ENCODE results near the gene PINK1. TPM values are rescaled to one million over a fixed set of nuclear protein-coding genes. Genes with fewer than 3 reads are reported as not detected.

Gene PINK1
- total RNA-seq, 1 donor, result 61.3 TPM

DNA sequence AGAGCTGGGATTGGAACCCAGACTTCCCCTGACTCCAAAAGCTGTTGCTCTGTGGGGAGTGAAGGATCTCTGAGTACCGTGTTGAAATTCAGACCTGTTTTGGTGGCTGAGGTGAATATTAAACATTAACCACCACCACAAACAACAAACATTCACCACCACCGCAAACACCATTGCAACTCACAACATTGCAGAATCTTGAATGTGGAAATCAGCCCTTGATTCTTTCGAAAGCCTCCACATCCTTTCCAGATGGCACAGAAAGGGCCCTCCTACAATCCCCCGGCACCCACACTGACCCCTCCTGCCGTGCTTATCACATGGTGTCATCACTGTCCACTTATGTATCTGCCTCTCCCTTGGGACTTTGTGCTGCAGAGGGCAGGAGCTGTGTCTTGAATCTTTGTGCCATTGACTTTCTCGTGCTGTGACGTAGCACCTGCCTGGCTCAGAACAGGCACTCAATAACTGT is 42.9 kb upstream of the PINK1 start:
- peak; percentile 92 for DNase-seq (ENCODE audit: low read depth)
- TF ChIP-seq, protein P1, sequence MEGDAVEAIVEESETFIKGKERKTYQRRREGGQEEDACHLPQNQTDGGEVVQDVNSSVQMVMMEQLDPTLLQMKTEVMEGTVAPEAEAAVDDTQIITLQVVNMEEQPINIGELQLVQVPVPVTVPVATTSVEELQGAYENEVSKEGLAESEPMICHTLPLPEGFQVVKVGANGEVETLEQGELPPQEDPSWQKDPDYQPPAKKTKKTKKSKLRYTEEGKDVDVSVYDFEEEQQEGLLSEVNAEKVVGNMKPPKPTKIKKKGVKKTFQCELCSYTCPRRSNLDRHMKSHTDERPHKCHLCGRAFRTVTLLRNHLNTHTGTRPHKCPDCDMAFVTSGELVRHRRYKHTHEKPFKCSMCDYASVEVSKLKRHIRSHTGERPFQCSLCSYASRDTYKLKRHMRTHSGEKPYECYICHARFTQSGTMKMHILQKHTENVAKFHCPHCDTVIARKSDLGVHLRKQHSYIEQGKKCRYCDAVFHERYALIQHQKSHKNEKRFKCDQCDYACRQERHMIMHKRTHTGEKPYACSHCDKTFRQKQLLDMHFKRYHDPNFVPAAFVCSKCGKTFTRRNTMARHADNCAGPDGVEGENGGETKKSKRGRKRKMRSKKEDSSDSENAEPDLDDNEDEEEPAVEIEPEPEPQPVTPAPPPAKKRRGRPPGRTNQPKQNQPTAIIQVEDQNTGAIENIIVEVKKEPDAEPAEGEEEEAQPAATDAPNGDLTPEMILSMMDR (IDR thresholded peaks at IDR 0.05; ENCODE audit: insufficient read depth, low read depth, low read length), result no peak
- peak overlapping the region; percentile 29 for H3K4me3 ChIP-seq (ENCODE audit: low read depth, low read length)

DNA sequence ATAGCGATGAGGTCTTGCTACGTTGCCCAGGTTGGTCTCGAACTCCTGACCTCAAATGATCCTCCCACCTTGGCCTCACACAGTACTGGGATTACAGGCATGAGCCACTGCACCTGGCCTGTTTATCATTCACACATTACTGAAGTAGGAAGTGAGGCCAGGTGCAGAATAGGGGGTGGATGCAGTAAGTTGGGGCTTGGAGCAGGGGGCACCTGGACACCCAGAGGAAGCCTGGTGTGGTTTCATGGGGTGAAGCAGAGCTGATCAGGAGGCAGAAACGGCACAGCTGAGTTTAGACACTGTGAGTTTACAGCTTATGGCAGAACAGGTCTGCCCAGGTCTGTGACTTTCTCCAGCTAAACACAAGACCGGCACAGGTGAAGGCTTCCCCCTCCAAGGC is 39.5 kb upstream of the PINK1 start:
- no peak overlapping the region for H3K4me3 ChIP-seq (ENCODE audit: low read depth, low read length)
- no peak for DNase-seq (ENCODE audit: low read depth)
- TF ChIP-seq, protein P1 (IDR thresholded peaks at IDR 0.05; ENCODE audit: insufficient read depth, low read depth, low read length), result no peak

DNA sequence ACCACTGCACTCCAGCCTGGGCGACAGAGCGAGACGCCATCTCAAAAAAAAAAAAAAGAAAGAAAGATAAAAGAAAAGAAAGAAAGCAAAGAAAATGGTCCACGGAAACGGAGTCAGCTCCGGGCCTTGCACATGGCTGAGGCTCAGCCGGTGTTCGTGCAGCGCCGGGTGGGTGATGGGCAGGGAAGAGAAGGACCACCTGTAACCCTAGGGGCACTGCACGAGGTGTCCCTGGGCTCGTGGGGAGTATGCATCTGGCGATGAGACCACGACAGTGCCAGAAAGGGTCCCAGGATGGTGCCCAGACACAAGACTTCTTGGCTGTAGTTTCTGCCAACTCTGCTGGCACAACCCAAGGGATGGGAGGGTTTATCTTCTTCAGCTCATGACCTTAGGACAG is 38.5 kb upstream of the PINK1 start:
- TF ChIP-seq, protein P1 (IDR thresholded peaks at IDR 0.05; ENCODE audit: insufficient read depth, low read depth, low read length), result no peak
- no peak for DNase-seq (ENCODE audit: low read depth)
- no peak overlapping the region for H3K4me3 ChIP-seq (ENCODE audit: low read depth, low read length)

DNA sequence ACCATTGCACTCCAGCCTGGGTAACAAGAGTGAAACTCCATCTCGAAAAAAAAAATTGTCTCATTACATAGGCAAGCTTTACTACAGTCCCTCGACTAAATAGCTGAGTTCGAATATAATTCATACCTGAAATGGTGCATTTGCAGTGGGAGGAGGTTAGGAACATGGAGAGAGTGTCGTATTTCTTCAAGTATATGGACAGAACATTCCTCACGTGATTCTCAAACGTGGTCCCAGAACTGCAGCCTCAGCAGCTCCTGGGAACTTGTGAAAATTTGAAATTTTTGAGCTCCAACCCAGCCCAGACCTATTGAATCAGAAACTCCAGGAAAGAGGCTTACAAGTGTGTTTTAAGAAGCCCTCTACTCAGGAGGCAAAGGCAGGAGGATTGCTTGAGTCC is 37.2 kb upstream of the PINK1 start:
- no peak for DNase-seq (ENCODE audit: low read depth)
- H3K4me3 ChIP-seq (ENCODE audit: low read depth, low read length), result no peak overlapping the region
- TF ChIP-seq, protein P1 (IDR thresholded peaks at IDR 0.05; ENCODE audit: insufficient read depth, low read depth, low read length), result no peak

DNA sequence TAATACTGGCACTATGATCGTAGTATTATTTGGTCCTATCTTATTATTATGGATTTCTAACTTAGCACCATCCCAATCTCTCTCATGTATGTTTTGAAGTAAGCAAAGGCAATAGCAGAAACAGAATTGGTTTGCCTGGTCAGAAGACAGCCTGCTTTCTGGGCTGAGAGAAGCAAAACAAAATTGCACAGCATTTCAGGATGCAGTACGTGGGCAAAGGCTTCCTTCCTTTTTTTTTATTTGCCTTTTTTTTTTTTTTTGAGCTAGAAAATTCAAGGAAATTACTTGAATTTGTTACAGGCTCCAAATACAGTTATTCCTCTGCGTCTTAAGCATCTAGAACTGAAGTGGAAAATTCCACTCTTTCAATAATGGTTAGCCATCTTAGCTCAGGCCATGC is 35.6 kb upstream of the PINK1 start:
- TF ChIP-seq, protein P1 (IDR thresholded peaks at IDR 0.05; ENCODE audit: insufficient read depth, low read depth, low read length), result no peak
- no peak overlapping the region for H3K4me3 ChIP-seq (ENCODE audit: low read depth, low read length)
- no peak for DNase-seq (ENCODE audit: low read depth)

DNA sequence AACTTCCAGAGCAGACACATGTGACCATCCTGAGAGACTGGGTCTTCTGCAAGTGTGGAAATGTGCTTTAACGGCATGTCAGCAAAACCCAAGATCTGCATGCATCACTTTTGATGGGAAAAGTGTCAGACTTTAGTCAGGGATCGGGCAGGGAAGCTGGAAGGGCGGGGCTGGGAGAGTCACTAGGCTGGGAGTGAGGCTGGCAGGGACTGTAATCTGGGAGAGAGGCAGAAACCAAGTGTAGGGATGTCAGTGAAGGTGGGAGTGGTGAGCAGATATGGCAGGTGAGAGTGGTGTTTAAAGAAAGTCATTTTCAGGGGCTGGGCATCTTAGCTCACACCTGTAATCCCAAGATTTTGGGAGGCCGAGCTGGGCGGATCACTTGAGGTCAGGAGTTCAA is 33.1 kb upstream of the PINK1 start:
- TF ChIP-seq, protein P1 (IDR thresholded peaks at IDR 0.05; ENCODE audit: insufficient read depth, low read depth, low read length), result no peak
- H3K4me3 ChIP-seq (ENCODE audit: low read depth, low read length), result no peak overlapping the region
- no peak for DNase-seq (ENCODE audit: low read depth)

DNA sequence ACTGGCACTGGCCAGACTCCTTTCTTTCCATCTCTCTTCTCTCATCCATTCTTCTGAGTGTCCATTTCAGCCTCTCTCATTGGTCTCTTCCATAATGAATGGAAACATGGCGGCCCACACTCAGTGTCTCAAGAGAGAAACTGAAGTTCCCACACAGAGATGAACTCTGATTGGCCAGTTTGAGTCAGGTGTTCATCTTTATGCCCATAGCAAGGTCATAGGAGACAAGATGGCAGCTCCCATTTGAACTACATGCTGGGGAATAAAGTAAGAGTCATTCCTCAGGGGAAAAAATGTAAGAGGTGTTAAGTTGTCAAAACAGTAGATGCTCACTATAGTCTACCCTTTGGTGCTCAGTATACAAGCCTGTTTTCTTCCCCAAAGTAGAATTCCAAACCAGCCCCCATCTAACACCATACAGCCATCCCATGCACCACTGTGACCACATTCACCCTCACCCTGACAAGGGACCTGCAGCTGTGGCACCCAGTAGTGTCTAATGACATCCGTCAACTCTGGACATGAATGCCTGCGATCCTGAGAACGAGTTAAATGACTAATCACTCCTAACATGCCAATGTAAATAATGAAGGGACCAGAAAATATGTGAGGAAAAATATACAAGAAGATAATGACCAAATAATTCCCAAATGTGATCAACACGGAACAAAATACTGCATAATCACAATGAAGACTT is 32.0 kb upstream of the PINK1 start:
- no peak overlapping the region for H3K4me3 ChIP-seq (ENCODE audit: low read depth, low read length)
- TF ChIP-seq, protein P1 (IDR thresholded peaks at IDR 0.05; ENCODE audit: insufficient read depth, low read depth, low read length), result no peak
- DNase-seq (ENCODE audit: low read depth), result no peak

All from fibroblast of villous mesenchyme (primary cell).